ENCODE measurements around the gene BRWD1.
"Not testable (repeated sequence)": the region's sequence is repeated elsewhere in the genome, so short reads cannot be mapped to it uniquely, and the experiment has no call there.

GRCh38 chr21:39220875-39221274 lies 92.6 kb downstream of the BRWD1 start:
- TF ChIP-seq CTCF (conservative IDR thresholded peaks at IDR 0.05; ENCODE audit: low read depth in 2 of 2); POLR2AphosphoS5 (IDR thresholded peaks at IDR 0.05; ENCODE audit: low read depth); JUNB (IDR thresholded peaks at IDR 0.05; ENCODE audit: unreplicated experiment); EZH2phosphoT487 (IDR thresholded peaks at IDR 0.05; ENCODE audit: unreplicated experiment); REST (IDR thresholded peaks at IDR 0.05; ENCODE audit: unreplicated experiment); EZH2 (IDR thresholded peaks at IDR 0.05; ENCODE audit: low read depth, unreplicated experiment); CREB1 (CRISPR knock-in tag; IDR thresholded peaks at IDR 0.05; ENCODE audit: low read depth): not testable (repeated sequence)

Measured in GM23338 (cell line).